PFSK-1 (cell line): ENCODE results near the gene NUDT6.

Source experiments
- FOXP2 ChIP-seq: optimal IDR thresholded peaks from 2 replicates; pipeline ENCODE3; 2011; ENCODE audit warnings: borderline replicate concordance, control low read depth, inconsistent platforms; ENCODE audit not compliant: insufficient read depth; ENCODE audit errors: extremely low read length, extremely low read depth
- REST ChIP-seq, 2 experiments: IDR thresholded peaks; 2 replicates each; pipeline versions ENCODE4 v1.6.1 to v1.8.0; 2011 to 2012; ENCODE audit warnings: low read depth in 2 of 2, low read length in 2 of 2, control low read depth in 1 of 2, inconsistent platforms in 1 of 2, mild to moderate bottlenecking in 1 of 2, moderate library complexity in 1 of 2; ENCODE audit not compliant: insufficient read depth in 1 of 2

DNA sequence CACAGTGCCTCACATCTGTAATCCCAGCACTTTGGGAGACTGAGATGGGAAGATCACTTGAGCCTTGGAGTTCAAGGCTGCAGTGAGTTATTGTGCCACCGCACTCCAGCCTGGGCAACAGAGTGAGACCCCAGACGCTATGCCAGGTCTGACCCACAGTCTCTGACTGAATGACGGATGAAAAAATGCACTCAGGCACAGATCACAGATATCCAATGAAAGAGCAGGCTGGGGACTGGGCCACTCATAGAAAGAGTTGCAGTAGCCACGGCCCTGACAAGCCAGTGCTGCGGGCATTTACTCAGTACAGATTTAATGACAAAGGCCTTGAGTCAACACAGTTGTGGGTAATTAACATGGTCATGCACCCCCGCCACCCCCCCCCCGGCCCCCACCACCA lies 22.7 kb downstream of the NUDT6 start:
- no peak for TF ChIP-seq FOXP2
- TF ChIP-seq REST (IDR thresholded peaks at IDR 0.05; ENCODE audit: insufficient read depth in 1 of 2, low read depth in 2 of 2, low read length in 2 of 2), result no peak
